ENCODE measurements around the gene CLDN20. TPM values are rescaled to one million over a fixed set of nuclear protein-coding genes. Genes with fewer than 3 reads are reported as not detected.
"Not testable (repeated sequence)": the region's sequence is repeated elsewhere in the genome, so short reads cannot be mapped to it uniquely, and the experiment has no call there.

CLDN20 gene
- polyA plus RNA-seq, 1 donor = 0.67 TPM

DNA sequence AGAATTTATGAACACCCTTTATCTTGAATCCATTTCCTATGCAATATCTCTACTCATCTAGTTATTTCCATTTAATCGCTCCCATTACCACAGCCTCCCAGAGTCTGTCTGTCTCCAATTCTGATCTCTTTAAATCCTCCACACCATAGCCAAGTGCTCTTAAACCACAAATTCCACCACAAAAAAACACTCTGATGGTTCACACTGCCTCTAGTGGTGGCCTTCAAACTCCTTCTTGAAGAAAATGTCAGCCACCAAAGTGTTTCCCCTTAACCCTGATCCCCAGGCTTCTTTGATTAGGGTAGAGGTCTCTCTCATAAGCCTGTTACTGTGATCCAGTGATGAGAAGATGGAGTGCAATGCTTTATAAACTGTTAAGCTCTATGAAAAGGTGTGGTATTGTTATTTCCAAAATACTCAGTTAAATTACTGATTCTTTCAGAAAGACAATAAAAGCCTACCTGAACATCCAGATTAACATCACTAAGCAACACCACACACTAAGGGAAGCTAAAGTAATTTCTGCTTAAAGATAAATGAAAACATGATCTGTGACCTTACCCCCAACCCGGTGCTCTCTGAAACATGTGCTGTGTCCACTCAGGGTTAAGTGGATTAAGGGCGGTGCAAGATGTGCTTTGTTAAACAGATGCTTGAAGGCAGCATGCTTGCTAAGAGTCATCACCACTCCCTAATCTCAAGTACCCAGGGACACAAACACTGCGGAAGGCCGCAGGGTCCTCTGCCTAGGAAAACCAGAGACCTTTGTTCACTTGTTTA is 4.5 kb downstream of the CLDN20 start:
- DNase-seq; H3K27me3 ChIP-seq (ENCODE audit: control insufficient read depth, insufficient read depth, low read length); H3K4me3 ChIP-seq (ENCODE audit: low read length); H3K36me3 ChIP-seq (ENCODE audit: control insufficient read depth, insufficient read depth, low read length); H3K27ac ChIP-seq (ENCODE audit: low read length); H3K4me1 ChIP-seq (ENCODE audit: control insufficient read depth, insufficient read depth, low read length); H3K9me3 ChIP-seq (ENCODE audit: control insufficient read depth, low read depth, low read length): not testable (repeated sequence)
- 100% methylated on average over 1 of the region's 5 CpGs for WGBS (ENCODE audit: insufficient coverage, low lambda C conversion rate)

DNA sequence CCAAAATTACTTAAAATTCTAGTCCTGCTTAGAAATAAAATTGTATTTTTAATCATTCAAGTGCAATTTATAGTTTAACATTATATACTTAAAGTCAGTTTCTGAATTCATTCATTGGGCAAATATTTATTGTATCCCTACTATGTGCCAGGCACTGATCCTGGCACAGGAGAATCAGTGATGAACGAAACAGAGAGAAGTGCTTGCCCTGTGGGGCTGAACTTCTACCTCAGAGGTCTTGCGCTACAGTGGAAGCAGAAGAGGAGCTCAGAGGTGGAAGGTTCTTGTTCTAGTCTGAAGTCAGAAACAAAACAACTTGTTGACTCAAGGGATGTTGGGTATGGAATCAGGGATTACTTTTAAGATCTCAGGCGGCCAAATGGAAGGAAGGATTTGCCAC is 6.0 kb downstream of the CLDN20 start:
- Histone ChIP-seq H3K27me3 (ENCODE audit: control insufficient read depth, insufficient read depth, low read length) (no peaks in the 10 kb centered on the region), H3K4me1 (ENCODE audit: control insufficient read depth, insufficient read depth, low read length) (no peaks in the 10 kb centered on the region), H3K36me3 (ENCODE audit: control insufficient read depth, insufficient read depth, low read length) (peaks cover 9% of the 10 kb centered on the region), H3K9me3 (ENCODE audit: control insufficient read depth, low read depth, low read length) (no peaks in the 10 kb centered on the region), H3K4me3 (ENCODE audit: low read length) (no peak overlapping the region), H3K27ac (ENCODE audit: low read length) (no peak overlapping the region)
- WGBS (ENCODE audit: insufficient coverage, low lambda C conversion rate) = no CpG with 5 or more reads among the region's 3 CpGs
- DNase-seq = no peak

DNA sequence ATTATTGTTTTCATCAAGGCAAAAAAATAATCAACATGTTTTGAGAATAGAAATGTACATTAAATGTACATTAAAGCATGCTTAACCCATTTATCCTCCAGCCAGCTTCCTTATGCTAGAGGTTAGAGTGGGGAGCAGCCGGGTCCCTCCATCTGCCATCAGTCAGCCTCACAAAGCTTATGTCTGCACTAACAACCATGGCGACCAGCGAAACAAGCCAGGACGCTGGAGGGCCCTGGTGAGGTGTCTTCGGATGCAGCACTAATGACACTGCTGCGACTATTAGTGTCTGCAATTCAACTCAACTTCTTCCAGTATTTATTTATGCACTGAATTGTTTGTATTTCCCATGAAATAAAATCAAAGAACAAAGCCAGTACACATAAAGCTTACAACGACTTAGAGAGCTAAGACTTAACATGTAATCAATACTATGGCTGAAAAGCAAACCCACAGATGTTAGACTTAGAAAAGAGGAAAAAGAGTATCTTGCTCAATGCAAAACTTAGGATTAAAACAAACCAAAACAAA is 6.8 kb downstream of the CLDN20 start:
- H3K27me3 ChIP-seq (ENCODE audit: control insufficient read depth, insufficient read depth, low read length) = no peaks in the 10 kb centered on the region
- H3K27ac ChIP-seq (ENCODE audit: low read length) = no peak overlapping the region

DNA sequence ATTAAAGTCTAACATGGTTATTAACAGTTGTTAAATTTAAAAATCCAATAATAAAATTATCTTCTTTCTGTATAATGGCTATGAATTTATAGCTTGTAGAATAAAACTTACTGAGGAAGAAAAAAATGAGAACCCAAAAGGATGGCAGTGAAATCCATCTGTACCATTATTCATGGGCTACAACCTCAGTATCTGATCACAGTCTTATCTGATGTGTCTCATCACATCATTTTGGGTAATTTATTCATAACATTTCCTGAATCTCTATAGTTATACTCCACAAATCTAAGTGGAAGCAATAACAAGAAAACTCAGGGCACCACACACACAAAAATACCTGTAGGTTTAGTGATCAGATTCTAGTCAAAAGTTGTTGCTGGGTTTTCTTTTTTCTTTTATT is 7.3 kb downstream of the CLDN20 start:
- Histone ChIP-seq H3K4me1 (ENCODE audit: control insufficient read depth, insufficient read depth, low read length) (no peaks in the 10 kb centered on the region), H3K9me3 (ENCODE audit: control insufficient read depth, low read depth, low read length) (no peaks in the 10 kb centered on the region), H3K27ac (ENCODE audit: low read length) (no peak overlapping the region), H3K36me3 (ENCODE audit: control insufficient read depth, insufficient read depth, low read length) (peaks cover 16% of the 10 kb centered on the region), H3K4me3 (ENCODE audit: low read length) (no peak overlapping the region), H3K27me3 (ENCODE audit: control insufficient read depth, insufficient read depth, low read length) (no peaks in the 10 kb centered on the region)
- DNase-seq = no peak

More for the DNA sequence above, 6.8 kb downstream of the CLDN20 start:
- Histone ChIP-seq H3K4me3 (ENCODE audit: low read length) (no peak overlapping the region), H3K9me3 (ENCODE audit: control insufficient read depth, low read depth, low read length) (no peaks in the 10 kb centered on the region), H3K4me1 (ENCODE audit: control insufficient read depth, insufficient read depth, low read length) (no peaks in the 10 kb centered on the region), H3K36me3 (ENCODE audit: control insufficient read depth, insufficient read depth, low read length) (peaks cover 11% of the 10 kb centered on the region)
- no CpG with 5 or more reads among the region's 7 CpGs for WGBS (ENCODE audit: insufficient coverage, low lambda C conversion rate)
- no peak for DNase-seq

DNA sequence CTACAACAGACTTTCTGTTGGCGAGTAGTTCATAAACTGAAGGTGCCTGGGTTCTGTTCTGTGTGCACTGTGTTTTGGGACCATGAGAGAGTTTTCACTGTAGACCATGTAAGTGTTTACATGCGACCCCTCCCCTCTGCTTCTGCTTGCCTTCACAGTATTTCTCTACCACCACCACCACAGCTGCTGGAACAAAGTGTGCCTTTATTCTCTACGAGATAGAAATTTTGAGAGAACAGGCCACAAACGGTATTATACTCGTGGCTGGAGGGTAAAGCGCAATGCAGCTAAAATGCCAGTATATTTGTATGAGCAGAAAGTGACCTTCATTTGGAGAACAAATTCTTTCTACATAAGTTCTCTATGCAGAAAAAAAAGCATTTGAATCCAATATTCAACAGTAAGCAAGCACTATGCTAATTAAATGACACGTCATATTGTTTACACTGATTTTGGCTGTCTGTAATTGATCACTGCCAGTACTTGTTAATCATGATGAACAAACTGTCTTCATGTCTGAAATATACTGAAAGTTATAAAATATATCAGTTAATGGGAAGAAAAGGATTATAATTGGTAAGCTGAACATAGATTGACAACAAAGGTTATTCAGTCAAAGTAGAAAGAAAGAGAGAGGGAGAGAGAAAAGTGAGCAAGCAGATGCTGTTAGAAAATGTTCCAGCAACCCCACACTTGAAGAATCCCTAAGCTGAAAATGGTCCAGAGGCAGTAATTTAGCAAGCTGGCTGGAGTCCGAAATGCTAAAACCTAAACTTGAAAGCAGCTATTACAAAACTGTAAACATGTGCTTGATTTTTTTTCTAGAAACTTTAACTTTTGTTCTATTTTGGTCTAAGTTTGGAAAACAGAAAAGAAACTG is 8.8 kb downstream of the CLDN20 start:
- 83% methylated on average over 1 of the region's 8 CpGs for WGBS (ENCODE audit: insufficient coverage, low lambda C conversion rate)
- no peak overlapping the region for H3K4me3 ChIP-seq (ENCODE audit: low read length)
- no peaks in the 10 kb centered on the region for H3K4me1 ChIP-seq (ENCODE audit: control insufficient read depth, insufficient read depth, low read length)

DNA sequence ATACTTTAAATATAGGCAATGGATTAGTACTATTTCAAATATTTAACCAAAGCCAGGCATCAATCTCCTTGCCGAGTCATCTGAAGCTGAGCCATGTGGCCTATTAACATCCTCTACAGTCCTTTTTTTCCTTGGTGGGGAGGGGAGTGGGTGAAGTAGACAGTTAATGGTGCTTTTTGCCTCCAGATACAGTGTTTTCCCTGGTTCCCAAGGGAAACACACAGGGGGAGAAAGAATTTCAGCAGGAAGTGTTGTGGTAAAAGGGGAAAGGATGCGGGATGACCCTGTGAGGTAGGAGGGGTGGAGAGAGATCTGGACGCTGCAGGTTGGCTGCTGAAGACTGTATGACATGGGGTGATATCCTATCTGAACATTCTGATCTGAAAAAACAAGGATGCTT is 9.6 kb downstream of the CLDN20 start:
- Histone ChIP-seq H3K27ac (ENCODE audit: low read length) (no peak overlapping the region), H3K27me3 (ENCODE audit: control insufficient read depth, insufficient read depth, low read length) (no peaks in the 10 kb centered on the region), H3K9me3 (ENCODE audit: control insufficient read depth, low read depth, low read length) (no peaks in the 10 kb centered on the region), H3K36me3 (ENCODE audit: control insufficient read depth, insufficient read depth, low read length) (peaks cover 21% of the 10 kb centered on the region), H3K4me3 (ENCODE audit: low read length) (no peak overlapping the region), H3K4me1 (ENCODE audit: control insufficient read depth, insufficient read depth, low read length) (no peaks in the 10 kb centered on the region)
- WGBS (ENCODE audit: insufficient coverage, low lambda C conversion rate) = 20% methylated on average over 1 of the region's 3 CpGs
- DNase-seq = peak; percentile 9 to 31

More for the DNA sequence above, 8.8 kb downstream of the CLDN20 start:
- H3K27ac ChIP-seq (ENCODE audit: low read length) = no peak overlapping the region
- peaks cover 16% of the 10 kb centered on the region for H3K36me3 ChIP-seq (ENCODE audit: control insufficient read depth, insufficient read depth, low read length)
- H3K9me3 ChIP-seq (ENCODE audit: control insufficient read depth, low read depth, low read length) = no peaks in the 10 kb centered on the region
- DNase-seq = peak in 1 of 2 donors; percentile 12
- no peaks in the 10 kb centered on the region for H3K27me3 ChIP-seq (ENCODE audit: control insufficient read depth, insufficient read depth, low read length)

DNA sequence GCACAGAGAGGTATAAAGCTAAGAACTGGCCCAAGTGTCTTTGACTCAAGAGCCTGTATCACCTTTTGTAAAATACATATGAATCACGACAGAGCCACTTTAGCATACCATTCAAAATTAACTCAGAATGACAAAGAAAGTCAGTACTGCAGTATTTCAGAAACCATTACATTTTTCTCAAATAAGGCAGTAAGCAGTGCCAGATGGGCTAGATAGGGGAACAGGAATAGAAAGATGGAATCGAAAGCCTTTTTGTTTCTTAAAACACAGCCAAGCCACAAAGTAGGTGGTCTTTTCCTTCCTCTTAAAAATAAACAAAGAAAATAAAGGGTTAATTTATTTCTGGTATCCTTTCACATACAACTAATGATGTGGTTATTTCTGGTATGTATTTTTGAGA is 10.3 kb downstream of the CLDN20 start:
- Histone ChIP-seq H3K4me3 (ENCODE audit: low read length) (no peak overlapping the region), H3K4me1 (ENCODE audit: control insufficient read depth, insufficient read depth, low read length) (no peaks in the 10 kb centered on the region), H3K9me3 (ENCODE audit: control insufficient read depth, low read depth, low read length) (no peaks in the 10 kb centered on the region), H3K36me3 (ENCODE audit: control insufficient read depth, insufficient read depth, low read length) (peaks cover 22% of the 10 kb centered on the region), H3K27me3 (ENCODE audit: control insufficient read depth, insufficient read depth, low read length) (no peaks in the 10 kb centered on the region), H3K27ac (ENCODE audit: low read length) (no peak overlapping the region)
- DNase-seq = no peak
- no CpG with 5 or more reads among the region's 2 CpGs for WGBS (ENCODE audit: insufficient coverage, low lambda C conversion rate)

DNA sequence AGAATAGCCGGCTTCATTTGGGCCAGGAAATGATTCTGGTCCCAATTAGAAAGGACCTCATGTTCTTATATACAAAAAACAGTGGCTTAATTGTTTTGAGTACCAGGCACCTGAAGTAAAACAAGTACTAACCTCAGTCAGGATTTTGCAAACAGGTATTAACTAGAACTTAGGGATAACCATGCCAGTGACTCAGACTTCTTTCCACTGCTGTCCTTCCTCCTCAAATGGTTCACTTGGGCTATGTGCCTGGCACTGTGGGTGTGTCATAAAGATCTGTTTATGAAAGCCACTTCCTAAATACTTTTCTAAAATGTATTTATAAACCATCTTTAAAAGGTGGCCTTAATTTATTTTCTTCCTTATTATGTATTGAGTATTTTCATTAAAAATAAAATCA is 10.7 kb downstream of the CLDN20 start:
- Histone ChIP-seq H3K9me3 (ENCODE audit: control insufficient read depth, low read depth, low read length) (no peaks in the 10 kb centered on the region), H3K27ac (ENCODE audit: low read length) (no peak overlapping the region), H3K4me3 (ENCODE audit: low read length) (no peak overlapping the region), H3K27me3 (ENCODE audit: control insufficient read depth, insufficient read depth, low read length) (no peaks in the 10 kb centered on the region), H3K36me3 (ENCODE audit: control insufficient read depth, insufficient read depth, low read length) (peaks cover 24% of the 10 kb centered on the region), H3K4me1 (ENCODE audit: control insufficient read depth, insufficient read depth, low read length) (no peaks in the 10 kb centered on the region)
- no peak for DNase-seq
- WGBS (ENCODE audit: insufficient coverage, low lambda C conversion rate) = no CpG with 5 or more reads among the region's 1 CpG

DNA sequence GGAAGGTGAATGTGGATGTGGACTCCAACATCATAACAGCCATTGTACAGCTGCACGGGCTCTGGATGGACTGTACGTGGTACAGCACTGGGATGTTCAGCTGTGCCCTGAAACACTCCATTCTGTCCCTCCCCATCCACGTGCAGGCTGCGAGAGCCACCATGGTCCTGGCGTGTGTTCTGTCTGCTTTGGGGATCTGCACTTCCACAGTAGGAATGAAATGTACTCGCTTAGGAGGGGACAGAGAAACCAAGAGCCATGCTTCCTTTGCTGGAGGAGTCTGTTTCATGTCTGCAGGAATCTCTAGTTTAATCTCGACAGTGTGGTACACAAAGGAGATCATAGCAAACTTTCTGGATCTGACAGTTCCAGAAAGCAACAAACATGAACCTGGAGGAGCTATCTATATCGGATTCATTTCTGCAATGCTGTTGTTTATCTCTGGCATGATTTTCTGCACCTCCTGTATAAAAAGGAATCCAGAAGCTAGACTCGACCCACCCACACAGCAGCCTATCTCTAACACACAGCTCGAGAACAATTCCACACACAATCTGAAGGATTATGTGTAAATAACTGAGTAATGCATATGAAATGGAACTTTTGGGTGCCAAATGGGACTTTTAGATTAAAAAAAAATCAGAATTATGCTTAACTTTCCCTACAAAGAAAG is 12.1 kb downstream of the CLDN20 start:
- Histone ChIP-seq H3K9me3 (ENCODE audit: control insufficient read depth, low read depth, low read length) (no peaks in the 10 kb centered on the region), H3K36me3 (ENCODE audit: control insufficient read depth, insufficient read depth, low read length) (peaks cover 30% of the 10 kb centered on the region), H3K4me1 (ENCODE audit: control insufficient read depth, insufficient read depth, low read length) (no peaks in the 10 kb centered on the region), H3K27ac (ENCODE audit: low read length) (no peak overlapping the region), H3K4me3 (ENCODE audit: low read length) (no peak overlapping the region), H3K27me3 (ENCODE audit: control insufficient read depth, insufficient read depth, low read length) (no peaks in the 10 kb centered on the region)
- DNase-seq = no peak
- WGBS (ENCODE audit: insufficient coverage, low lambda C conversion rate) = 86% methylated on average over 1 of the region's 10 CpGs

DNA sequence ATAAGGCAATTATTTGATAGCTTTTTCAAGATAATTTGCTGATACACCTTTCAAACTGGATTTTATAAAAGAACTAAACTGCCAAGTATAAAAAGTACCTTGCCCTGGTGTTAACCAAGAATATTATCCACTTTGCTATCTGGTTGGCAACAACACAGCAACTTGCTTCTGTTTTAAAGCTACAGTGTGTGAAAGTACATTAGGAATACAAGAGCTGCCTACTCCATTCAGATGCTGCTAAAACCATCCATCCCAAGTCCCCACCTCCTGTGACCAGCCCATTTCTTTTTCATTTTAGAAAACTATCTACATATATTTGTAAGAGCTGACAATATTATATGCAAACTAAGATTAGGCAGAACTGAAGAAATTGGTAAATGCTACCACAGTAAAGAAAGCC is 12.8 kb downstream of the CLDN20 start:
- Histone ChIP-seq H3K36me3 (ENCODE audit: control insufficient read depth, insufficient read depth, low read length) (peaks cover 32% of the 10 kb centered on the region), H3K9me3 (ENCODE audit: control insufficient read depth, low read depth, low read length) (no peaks in the 10 kb centered on the region), H3K27ac (ENCODE audit: low read length) (no peak overlapping the region), H3K27me3 (ENCODE audit: control insufficient read depth, insufficient read depth, low read length) (no peaks in the 10 kb centered on the region), H3K4me3 (ENCODE audit: low read length) (no peak overlapping the region), H3K4me1 (ENCODE audit: control insufficient read depth, insufficient read depth, low read length) (no peaks in the 10 kb centered on the region)
- no peak for DNase-seq
